ENCODE results near the gene PTK6.
A peak's percentile ranks its signal among the peaks of the same experiment; 100 is the strongest.
"Not testable (repeated sequence)": the region's sequence is repeated elsewhere in the genome, so short reads cannot be mapped to it uniquely, and the experiment has no call there.

Gene PTK6

GRCh38 chr20:63568986-63569949, 32.1 kb upstream of the PTK6 start:
- peak; percentile 81 for DNase-seq

GRCh38 chr20:63568170-63568981, 31.2 kb upstream of the PTK6 start:
- DNase-seq = no peak

GRCh38 chr20:63567386-63568169, 30.4 kb upstream of the PTK6 start:
- DNase-seq = no peak

- DNase-seq = no peak
Measured at GRCh38 chr20:63567136-63567385, 29.9 kb upstream of the PTK6 start.

GRCh38 chr20:63566395-63567135, 29.4 kb upstream of the PTK6 start:
- no peak for DNase-seq

- peak; percentile 9 for DNase-seq
Measured at GRCh38 chr20:63565699-63566335, 28.6 kb upstream of the PTK6 start.

- DNase-seq = no peak
Measured at GRCh38 chr20:63565021-63565698, 28.0 kb upstream of the PTK6 start.

- no peak for DNase-seq
Measured at GRCh38 chr20:63564036-63564810, 27.0 kb upstream of the PTK6 start.

GRCh38 chr20:63563225-63563935, 26.2 kb upstream of the PTK6 start:
- no peak for DNase-seq

- no peak for DNase-seq
Measured at GRCh38 chr20:63562461-63563224, 25.5 kb upstream of the PTK6 start.

- DNase-seq = no peak
Measured at GRCh38 chr20:63561624-63562396, 24.6 kb upstream of the PTK6 start.

- DNase-seq = no peak
Measured at GRCh38 chr20:63560856-63561609, 23.9 kb upstream of the PTK6 start.

GRCh38 chr20:63560333-63560805, 23.2 kb upstream of the PTK6 start:
- no peak for DNase-seq

GRCh38 chr20:63559485-63560332, 22.5 kb upstream of the PTK6 start:
- DNase-seq = not testable (repeated sequence)

GRCh38 chr20:63558804-63559484, 21.8 kb upstream of the PTK6 start:
- no peak for DNase-seq

GRCh38 chr20:63557481-63557891, 20.3 kb upstream of the PTK6 start:
- DNase-seq = no peak
